HG03060 (cell line): Measurements from ENCODE around the gene RGS12.

ENCODE experiments used
- ATAC-seq: cut with Tn5 transposase; IDR thresholded peaks from one replicate; pipeline ENCODE4 v1.9.1; 2021; ENCODE audit warnings: low read depth, moderate number of reproducible peaks; ENCODE audit not compliant: unreplicated experiment

RGS12 gene

GRCh38 chr4:3342182-3342854 is 49.5 kb downstream of the RGS12 start:
- ATAC-seq, result no peak
